GM21515 (cell line): ENCODE results near the gene ACMSD.
A peak's percentile ranks its signal among the peaks of the same experiment; 100 is the strongest.
"Not testable (repeated sequence)": the region's sequence is repeated elsewhere in the genome, so short reads cannot be mapped to it uniquely, and the experiment has no call there.

Source experiments
- ATAC-seq: cut with Tn5 transposase; IDR thresholded peaks from one replicate; pipeline ENCODE4 v1.9.1; 2021; ENCODE audit not compliant: unreplicated experiment

The ACMSD gene

DNA sequence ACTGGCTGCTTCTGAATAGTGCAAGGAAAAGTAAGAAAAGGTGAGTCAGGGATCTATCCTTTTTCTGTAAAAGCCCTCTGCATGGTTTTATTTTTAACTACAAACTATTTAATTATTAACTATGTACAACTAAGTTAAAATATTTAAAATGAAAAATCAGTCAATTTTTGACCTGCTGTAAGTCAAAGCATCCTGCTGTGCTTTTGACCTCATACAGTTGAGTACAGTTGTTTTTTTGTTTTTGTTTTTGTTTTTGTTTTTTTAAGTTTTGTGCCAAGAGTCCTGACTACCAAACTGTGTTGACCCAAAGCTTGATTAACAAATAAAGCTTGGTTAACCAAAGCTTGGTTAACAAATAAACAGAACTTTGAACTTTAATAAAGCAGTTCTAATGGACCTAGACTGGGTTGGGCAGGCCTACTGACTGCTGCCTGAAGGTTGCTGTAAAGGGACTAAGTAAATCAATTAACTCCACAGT, at the start of gene ACMSD:
ACMSD (plus strand) TSS at position 474 of the 478 bp plus-strand sequence. CDS start 67 bp downstream, outside the sequence.
- ATAC-seq = no peak

DNA sequence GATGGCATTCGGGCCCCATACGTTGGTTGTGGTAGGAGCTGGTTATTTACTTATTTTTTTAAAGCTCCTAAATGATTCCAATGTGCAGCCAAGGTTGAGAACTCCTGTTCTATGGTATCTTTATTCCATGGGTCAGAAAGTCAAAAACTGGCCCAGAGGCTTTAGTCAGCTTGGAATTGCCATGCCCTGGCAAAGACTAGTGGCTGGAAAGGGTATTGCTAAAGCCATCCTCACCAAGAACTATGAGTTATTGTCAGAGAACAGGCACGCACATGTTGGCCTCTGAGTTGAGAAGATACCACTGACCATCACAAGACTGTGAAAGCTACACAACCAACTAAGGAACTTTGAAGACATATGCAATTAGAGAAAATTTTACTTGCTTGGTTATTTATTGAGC, 47.9 kb upstream of the ACMSD start:
- no peak for ATAC-seq

GRCh38 chr2:134791616-134792015, 46.8 kb upstream of the ACMSD start:
- no peak for ATAC-seq

DNA sequence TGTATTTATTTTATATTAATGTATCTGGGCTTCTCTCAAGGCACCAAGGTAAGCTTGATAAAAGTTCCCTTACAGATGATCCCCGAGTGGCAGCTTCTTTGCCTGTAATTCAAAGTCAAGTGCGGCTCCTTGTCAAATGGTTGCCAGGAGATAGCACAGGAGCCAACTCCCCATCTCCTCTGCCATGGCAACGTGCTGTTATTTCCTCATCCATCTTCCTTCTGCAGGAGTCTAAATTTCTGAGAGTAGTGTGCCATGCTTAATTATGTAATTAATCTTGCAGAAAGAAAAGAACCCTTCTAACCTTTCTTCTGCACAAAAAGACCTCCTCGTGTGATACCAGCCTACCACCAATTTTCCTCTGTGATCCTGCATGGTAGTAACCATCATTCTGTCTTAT, 46.2 kb upstream of the ACMSD start:
- ATAC-seq = no peak

GRCh38 chr2:134795765-134796164, 42.7 kb upstream of the ACMSD start:
- ATAC-seq = no peak

DNA sequence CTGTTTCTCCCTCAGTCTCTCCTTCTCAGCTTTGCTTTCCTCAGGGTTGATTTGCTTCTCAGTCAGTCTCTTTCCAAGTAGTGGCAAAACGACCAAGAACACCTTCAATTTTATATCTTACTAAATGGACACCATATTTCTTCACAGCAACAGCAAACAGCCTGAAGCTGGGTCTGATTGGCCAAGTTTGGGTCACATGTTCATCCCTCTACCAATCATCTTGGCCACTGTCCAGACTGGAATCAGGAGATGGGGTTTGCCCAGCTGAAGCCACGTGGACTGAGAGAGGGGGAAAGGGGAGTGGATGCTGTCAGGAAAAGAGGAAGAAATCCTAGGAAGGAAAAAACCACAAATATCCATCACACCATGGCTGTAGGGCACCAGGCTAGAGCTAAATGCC, 42.0 kb upstream of the ACMSD start:
- no peak for ATAC-seq

DNA sequence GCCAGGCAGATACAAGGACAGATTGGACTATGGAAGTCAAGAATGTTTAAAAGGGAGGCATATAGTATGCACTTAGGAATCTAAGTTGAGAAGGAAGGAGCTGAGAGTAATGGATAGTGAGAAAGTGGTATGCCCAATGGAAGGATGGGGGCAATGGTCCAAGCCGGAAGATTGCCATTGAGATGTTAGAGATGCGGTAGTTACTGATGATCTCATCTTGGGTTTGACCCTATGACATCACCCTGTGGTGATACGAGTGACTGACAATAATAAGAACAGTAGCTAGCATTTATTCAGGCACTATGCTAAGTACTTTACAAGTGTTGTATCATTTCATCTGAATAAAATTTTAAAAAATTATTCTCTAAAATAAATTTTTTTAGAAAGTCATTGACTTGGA, 38.5 kb upstream of the ACMSD start:
- no peak for ATAC-seq

- no peak for ATAC-seq
Observed at GRCh38 chr2:134800341-134800740, 38.1 kb upstream of the ACMSD start.

- ATAC-seq = not testable (repeated sequence)
Observed at GRCh38 chr2:134803609-134804405, 34.6 kb upstream of the ACMSD start.

DNA sequence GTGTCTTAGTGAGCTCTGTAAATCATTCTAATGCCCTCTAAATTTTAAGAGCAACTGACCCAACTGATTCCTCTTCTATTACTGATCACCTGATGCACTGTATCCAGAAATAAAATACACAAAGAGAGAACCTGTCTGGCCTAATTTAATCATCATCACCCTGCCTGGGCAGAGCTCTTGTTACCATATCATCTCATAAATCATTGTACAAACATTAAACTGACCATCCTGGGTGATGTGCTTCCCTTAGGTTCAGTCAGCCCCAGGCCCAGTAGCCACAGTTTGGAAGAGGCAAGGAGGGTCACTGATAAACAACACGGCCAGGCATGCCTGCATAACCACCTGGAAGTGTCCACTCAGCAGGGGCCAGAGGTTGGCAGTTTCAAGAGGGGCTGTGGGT, 22.7 kb upstream of the ACMSD start:
- no peak for ATAC-seq

- no peak for ATAC-seq
Observed at GRCh38 chr2:134818321-134818720, 20.1 kb upstream of the ACMSD start.

GRCh38 chr2:134819334-134819733, 19.1 kb upstream of the ACMSD start:
- no peak for ATAC-seq

- ATAC-seq = no peak
Observed at GRCh38 chr2:134823431-134823830, 15.0 kb upstream of the ACMSD start.

DNA sequence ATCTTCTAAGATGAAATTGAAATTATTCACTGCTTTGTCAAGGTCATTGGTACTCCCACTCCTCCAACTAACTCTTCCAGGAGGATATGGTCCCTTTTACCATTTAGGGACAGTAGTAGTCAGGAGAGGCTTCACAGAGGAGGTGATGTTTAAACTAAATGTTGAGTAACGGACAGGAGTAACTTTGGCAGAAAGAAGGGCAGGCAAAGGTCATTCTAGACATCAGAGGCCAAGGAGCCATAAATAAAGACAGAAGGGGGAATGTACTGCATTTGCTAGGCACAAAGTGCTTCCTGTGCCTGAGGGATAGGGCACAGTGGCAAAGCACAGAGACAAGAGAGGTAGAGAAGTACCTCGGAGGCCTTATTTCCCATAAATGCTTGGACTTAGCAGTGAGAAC, 14.6 kb upstream of the ACMSD start:
- no peak for ATAC-seq

DNA sequence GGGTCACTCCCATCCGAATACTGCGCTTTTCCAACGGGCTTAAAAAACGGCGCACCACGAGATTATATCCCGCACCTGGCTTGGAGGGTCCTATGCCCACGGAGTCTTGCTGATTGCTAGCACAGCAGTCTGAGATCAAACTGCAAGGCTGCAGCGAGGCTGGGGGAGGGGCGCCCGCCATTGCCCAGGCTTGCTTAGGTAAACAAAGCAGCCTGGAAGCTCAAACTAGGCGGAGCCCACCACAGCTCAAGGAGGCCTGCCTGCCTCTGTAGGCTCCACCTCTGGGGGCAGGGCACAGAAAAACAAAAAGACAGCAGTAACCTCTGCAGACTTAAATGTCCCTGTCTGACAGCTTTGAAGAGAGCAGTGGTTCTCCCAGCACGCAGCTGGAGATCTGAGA, 12.7 kb upstream of the ACMSD start:
- not testable (repeated sequence) for ATAC-seq

DNA sequence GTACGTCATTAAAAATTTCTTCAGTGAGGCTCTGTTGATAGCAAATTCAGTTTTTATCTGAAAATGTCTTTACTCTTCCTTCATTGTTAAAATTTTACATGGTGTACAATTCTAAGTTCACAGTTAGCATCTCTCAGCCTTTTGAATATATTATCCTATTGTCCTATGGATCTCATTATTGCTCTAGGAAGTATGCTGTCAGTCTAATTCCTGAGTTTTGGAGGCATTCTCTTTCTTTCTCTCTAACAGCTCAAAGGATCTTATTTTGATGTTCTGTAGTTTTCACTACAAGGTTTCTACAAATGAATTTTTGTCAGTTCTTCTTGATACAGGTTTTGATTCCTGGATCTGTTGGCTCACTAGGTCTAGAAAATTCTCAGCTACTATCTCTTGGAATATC, 2.9 kb upstream of the ACMSD start:
- ATAC-seq = no peak

GRCh38 chr2:134836986-134837385, 1.4 kb upstream of the ACMSD start:
- ATAC-seq = no peak

GRCh38 chr2:134839649-134840048, 1.2 kb downstream of the ACMSD start:
- peak; percentile 67 for ATAC-seq

- no peak for ATAC-seq
Observed at GRCh38 chr2:134842930-134843490, 4.6 kb downstream of the ACMSD start.

DNA sequence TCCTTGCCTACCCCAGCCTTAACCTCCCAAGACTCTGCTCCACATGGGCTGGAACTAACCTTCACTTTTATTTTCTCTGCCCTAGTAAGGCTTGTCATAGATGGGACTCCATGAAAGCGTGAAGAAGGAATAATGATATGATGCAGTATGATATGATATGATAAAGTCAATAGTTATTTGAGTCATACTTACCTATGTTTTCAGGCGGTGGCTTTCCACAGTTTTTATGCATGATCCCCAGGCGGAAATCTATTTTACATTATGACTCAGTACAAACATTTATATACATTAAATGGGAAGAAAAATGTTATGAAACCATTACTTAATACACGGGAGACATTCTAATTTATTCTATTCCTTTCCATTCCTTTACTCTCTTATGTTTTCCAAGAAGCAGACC, 5.6 kb downstream of the ACMSD start:
- no peak for ATAC-seq

- no peak for ATAC-seq
Observed at GRCh38 chr2:134845028-134845427, 6.6 kb downstream of the ACMSD start.

- ATAC-seq = no peak
Observed at GRCh38 chr2:134845719-134846118, 7.3 kb downstream of the ACMSD start.

DNA sequence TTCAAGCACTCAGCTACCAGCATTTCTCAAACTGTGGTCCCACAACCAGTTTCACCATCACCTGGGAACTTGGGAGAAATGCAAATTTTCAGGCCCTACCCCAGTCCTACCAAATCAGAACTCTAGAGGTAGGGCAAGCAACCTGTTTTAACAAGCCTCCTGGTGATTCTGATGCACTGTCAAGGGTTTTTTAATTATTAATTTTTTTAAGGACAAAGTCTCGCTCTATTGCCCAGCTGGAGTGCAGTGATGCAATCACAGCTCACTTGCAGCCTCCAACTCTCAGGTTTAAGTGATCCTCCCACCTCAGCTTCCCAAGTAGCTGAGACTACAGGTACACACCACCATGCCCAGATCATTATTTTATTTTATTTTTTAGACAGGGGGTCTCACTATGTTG, 7.8 kb downstream of the ACMSD start:
- ATAC-seq = no peak
